HEK293 (cell line): ENCODE measurements around the gene OR2Z1.
A peak's percentile ranks its signal among the peaks of the same experiment; 100 is the strongest.

Source experiments
- CTCF ChIA-PET: fragments of 350-600 bp; formaldehyde crosslinking; extraction: SDS; loops from one replicate; lab custom pipeline; 2021; ENCODE audit warnings: antibody characterized with exemption; lab: Yijun Ruan, JAX
- POLR2A ChIA-PET: fragments of 300-600 bp; formaldehyde crosslinking; extraction: SDS; loops from one replicate; lab custom pipeline; 2020; ENCODE audit warnings: antibody characterized with exemption, inconsistent platforms; lab: Yijun Ruan, JAX
- H3K27ac ChIP-seq: fragments of 200-500 bp; sonication (Bioruptor generic); 2 replicates; pipeline ENCODE4 v1.5.1; 2014; ENCODE audit warnings: low read depth, low read length, control low read depth, inconsistent platforms; ENCODE audit errors: extremely low read depth
- H3K36me3 ChIP-seq, 2 experiments: fragments of 200-500 bp in 1 of 2; sonication (Bioruptor generic) in 1 of 2; 1 replicate in 1 of 2; 2 replicates in 1 of 2; pipeline ENCODE4 v1.5.1; 2014 to 2017; ENCODE audit warnings: inconsistent platforms in 2 of 2, low read length in 2 of 2; ENCODE audit not compliant: control insufficient read depth in 2 of 2, insufficient read depth in 1 of 2
- H3K4me1 ChIP-seq: fragments of 200-500 bp; sonication (Bioruptor generic); 2 replicates; pipeline ENCODE4 v1.5.1; 2014; ENCODE audit warnings: mild to moderate bottlenecking, low read length, inconsistent platforms; ENCODE audit not compliant: control insufficient read depth, insufficient read depth
- H3K4me3 ChIP-seq: 2 replicates; pipeline ENCODE4 v1.5.1; 2011; ENCODE audit warnings: low read depth, mild to moderate bottlenecking, control low read depth, low read length, moderate library complexity
- H3K9me3 ChIP-seq: fragments of 200-500 bp; sonication (Bioruptor generic); 2 replicates; pipeline ENCODE4 v1.5.1; 2014; ENCODE audit warnings: low read depth, low read length, inconsistent platforms; ENCODE audit not compliant: control insufficient read depth, insufficient read depth
- EGR2 ChIP-seq: fragments of 450-650 bp; formaldehyde crosslinking; IDR thresholded peaks from 2 replicates; pipeline ENCODE4 v1.5.1; 2016; ENCODE audit warnings: low read depth, missing biosample characterization, missing genetic modification characterization
- HIC1 ChIP-seq: fragments of 450-650 bp; formaldehyde crosslinking; IDR thresholded peaks from 2 replicates; pipeline ENCODE4 v1.5.1; 2016; ENCODE audit warnings: missing biosample characterization, missing genetic modification characterization
- PRDM10 ChIP-seq: fragments of 450-650 bp; formaldehyde crosslinking; IDR thresholded peaks from 2 replicates; pipeline ENCODE4 v1.5.1; 2016; ENCODE audit warnings: missing biosample characterization, missing genetic modification characterization
- ZBTB10 ChIP-seq: fragments of 450-650 bp; formaldehyde crosslinking; IDR thresholded peaks from 2 replicates; pipeline ENCODE4 v1.5.1; 2016; ENCODE audit warnings: missing biosample characterization, missing genetic modification characterization
- ZBTB7A ChIP-seq: fragments of 450-650 bp; formaldehyde crosslinking; IDR thresholded peaks from 2 replicates; pipeline ENCODE4 v1.5.1; 2016; ENCODE audit warnings: low read depth, missing biosample characterization, missing genetic modification characterization
- ZFHX2 ChIP-seq: fragments of 450-650 bp; formaldehyde crosslinking; conservative IDR thresholded peaks from 2 replicates; pipeline ENCODE4 v1.5.1; 2016; ENCODE audit warnings: missing biosample characterization, missing genetic modification characterization
- ZNF175 ChIP-seq: fragments of 450-650 bp; formaldehyde crosslinking; IDR thresholded peaks from 2 replicates; pipeline ENCODE4 v1.5.1; 2016; ENCODE audit warnings: missing biosample characterization, missing genetic modification characterization
- ZNF391 ChIP-seq: fragments of 450-650 bp; formaldehyde crosslinking; IDR thresholded peaks from 2 replicates; pipeline ENCODE4 v1.5.1; 2016; ENCODE audit warnings: low read depth, missing biosample characterization, missing genetic modification characterization, borderline replicate concordance
- ZNF416 ChIP-seq: fragments of 450-650 bp; formaldehyde crosslinking; IDR thresholded peaks from 2 replicates; pipeline ENCODE4 v1.5.1; 2016; ENCODE audit warnings: missing biosample characterization, missing genetic modification characterization
- ZNF623 ChIP-seq: fragments of 450-650 bp; formaldehyde crosslinking; IDR thresholded peaks from 2 replicates; pipeline ENCODE4 v1.5.1; 2016; ENCODE audit warnings: missing biosample characterization, missing genetic modification characterization
- ZNF707 ChIP-seq: fragments of 450-650 bp; formaldehyde crosslinking; IDR thresholded peaks from 2 replicates; pipeline ENCODE4 v1.5.1; 2016; ENCODE audit warnings: missing biosample characterization, missing genetic modification characterization
- ZNF777 ChIP-seq: fragments of 450-650 bp; formaldehyde crosslinking; IDR thresholded peaks from 2 replicates; pipeline ENCODE4 v1.5.1; 2017; ENCODE audit warnings: missing biosample characterization, missing genetic modification characterization, borderline replicate concordance
- ZNF830 ChIP-seq: fragments of 450-650 bp; IDR thresholded peaks from 2 replicates; pipeline ENCODE4 v1.5.0; 2018; ENCODE audit warnings: missing biosample characterization, missing genetic modification characterization, low read depth, mild to moderate bottlenecking, moderate library complexity
- ZSCAN4 ChIP-seq: fragments of 450-650 bp; formaldehyde crosslinking; IDR thresholded peaks from 2 replicates; pipeline ENCODE4 v1.5.1; 2017; ENCODE audit warnings: missing biosample characterization, missing genetic modification characterization
- TF ChIP-seq, protein P1 (sequence below): fragments of 450-650 bp; formaldehyde crosslinking; IDR thresholded peaks from 2 replicates; pipeline ENCODE4 v1.5.1; 2016; ENCODE audit warnings: missing biosample characterization, missing genetic modification characterization

OR2Z1 gene

DNA sequence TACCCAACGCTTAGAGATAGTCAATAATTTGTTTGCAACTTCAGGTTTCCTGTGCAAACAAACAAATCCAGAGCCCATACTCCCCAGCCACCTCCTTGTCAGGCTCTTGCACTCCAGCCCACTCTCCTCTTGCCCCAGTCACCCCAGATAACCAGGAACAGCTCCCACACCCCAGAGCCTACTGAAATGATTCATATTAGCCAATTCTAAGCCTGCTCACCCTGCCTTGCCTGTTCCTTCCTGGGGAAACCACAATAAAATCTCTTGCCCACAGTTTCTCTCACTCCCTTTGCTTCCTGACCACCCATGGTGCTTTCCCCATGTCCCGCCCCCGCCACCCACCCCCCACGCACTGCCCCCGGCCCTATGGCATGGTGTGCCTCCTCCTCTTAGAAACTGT is 19.1 kb upstream of the OR2Z1 start:
- Histone ChIP-seq H3K4me3 (no peak overlapping the region), H3K36me3 (no peaks in the 10 kb centered on the region), H3K4me1 (no peaks in the 10 kb centered on the region), H3K9me3 (no peaks in the 10 kb centered on the region), H3K27ac (no peak overlapping the region)
- CTCF ChIA-PET, result no interaction called here
- POLR2A ChIA-PET, result no interaction called here
- TF ChIP-seq ZNF777 (tag by site-specific recombination) (no peak), ZNF416 (tag by site-specific recombination) (no peak), EGR2 (tag by site-specific recombination) (peak; percentile 73), ZNF391 (tag by site-specific recombination) (no peak), ZNF623 (no peak), ZSCAN4 (tag by site-specific recombination) (no peak), ZFHX2 (peak; percentile 56; the same call in 1 of the 2 replicates), HIC1 (tag by site-specific recombination) (no peak), ZNF830 (tag by site-specific recombination) (no peak), ZNF707 (tag by site-specific recombination) (no peak), PRDM10 (tag by site-specific recombination) (no peak), ZBTB10 (tag by site-specific recombination) (no peak), ZNF175 (no peak), ZBTB7A (no peak)
- TF ChIP-seq, protein P1, sequence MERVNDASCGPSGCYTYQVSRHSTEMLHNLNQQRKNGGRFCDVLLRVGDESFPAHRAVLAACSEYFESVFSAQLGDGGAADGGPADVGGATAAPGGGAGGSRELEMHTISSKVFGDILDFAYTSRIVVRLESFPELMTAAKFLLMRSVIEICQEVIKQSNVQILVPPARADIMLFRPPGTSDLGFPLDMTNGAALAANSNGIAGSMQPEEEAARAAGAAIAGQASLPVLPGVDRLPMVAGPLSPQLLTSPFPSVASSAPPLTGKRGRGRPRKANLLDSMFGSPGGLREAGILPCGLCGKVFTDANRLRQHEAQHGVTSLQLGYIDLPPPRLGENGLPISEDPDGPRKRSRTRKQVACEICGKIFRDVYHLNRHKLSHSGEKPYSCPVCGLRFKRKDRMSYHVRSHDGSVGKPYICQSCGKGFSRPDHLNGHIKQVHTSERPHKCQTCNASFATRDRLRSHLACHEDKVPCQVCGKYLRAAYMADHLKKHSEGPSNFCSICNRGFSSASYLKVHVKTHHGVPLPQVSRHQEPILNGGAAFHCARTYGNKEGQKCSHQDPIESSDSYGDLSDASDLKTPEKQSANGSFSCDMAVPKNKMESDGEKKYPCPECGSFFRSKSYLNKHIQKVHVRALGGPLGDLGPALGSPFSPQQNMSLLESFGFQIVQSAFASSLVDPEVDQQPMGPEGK (tag by site-specific recombination), result no peak
